GM23248 (cell line): ENCODE results near the gene IQSEC3. TPM values are rescaled to one million over a fixed set of nuclear protein-coding genes. Genes with fewer than 3 reads are reported as not detected.
A peak's percentile ranks its signal among the peaks of the same experiment; 100 is the strongest.

Experiments used
- DNase-seq: peaks from one replicate; pipeline ENCODE4 v3.0.0-alpha.2; 2015
- H2AFZ ChIP-seq: fragments of 200-600 bp; sonication (generic); 2 replicates; pipeline ENCODE4 v1.6.1; 2016; ENCODE audit warnings: antibody characterized with exemption
- H3F3A ChIP-seq: fragments of 200-600 bp; sonication (generic); 2 replicates; pipeline ENCODE4 v1.6.1; 2016; ENCODE audit warnings: mild to moderate bottlenecking, antibody characterized with exemption, mixed run types; ENCODE audit not compliant: insufficient read depth
- H3K27ac ChIP-seq: fragments of 200-600 bp; sonication (generic); 2 replicates; pipeline ENCODE4 v1.5.1; 2016; ENCODE audit warnings: mild to moderate bottlenecking
- H3K27me3 ChIP-seq: fragments of 200-600 bp; sonication (generic); replicated peaks from 2 replicates; pipeline ENCODE4 v1.6.1; 2016; ENCODE audit warnings: mild to moderate bottlenecking; ENCODE audit not compliant: insufficient read depth
- H3K36me3 ChIP-seq: fragments of 200-600 bp; sonication (generic); 2 replicates; pipeline ENCODE4 v1.6.1; 2016; ENCODE audit warnings: low read depth, mild to moderate bottlenecking
- H3K4me1 ChIP-seq: fragments of 200-600 bp; sonication (generic); 2 replicates; pipeline ENCODE4 v1.6.1; 2016; ENCODE audit warnings: mild to moderate bottlenecking; ENCODE audit not compliant: insufficient read depth
- H3K4me2 ChIP-seq: fragments of 200-600 bp; sonication (generic); one replicate; pipeline ENCODE4 v1.6.1; 2016; ENCODE audit warnings: mild to moderate bottlenecking; ENCODE audit not compliant: unreplicated experiment
- H3K4me3 ChIP-seq: fragments of 200-600 bp; sonication (generic); 2 replicates; pipeline ENCODE4 v1.5.1; 2016; ENCODE audit warnings: mild to moderate bottlenecking
- H3K79me2 ChIP-seq: fragments of 200-600 bp; sonication (generic); 2 replicates; pipeline ENCODE4 v1.6.1; 2016; ENCODE audit warnings: mild to moderate bottlenecking; ENCODE audit not compliant: insufficient read depth
- H3K9ac ChIP-seq: fragments of 200-600 bp; sonication (generic); 2 replicates; pipeline ENCODE4 v1.6.1; 2016; ENCODE audit warnings: mild to moderate bottlenecking
- H3K9me2 ChIP-seq: fragments of 200-600 bp; sonication (generic); 2 replicates; pipeline ENCODE4 v1.6.1; 2016; ENCODE audit warnings: mixed run types, mild to moderate bottlenecking, moderate library complexity; ENCODE audit not compliant: insufficient read depth
- H3K9me3 ChIP-seq: fragments of 200-600 bp; sonication (generic); one replicate; pipeline ENCODE4 v1.6.1; 2017; ENCODE audit warnings: low read depth
- H4K20me1 ChIP-seq: fragments of 200-600 bp; sonication (generic); 2 replicates; pipeline ENCODE4 v1.6.0; 2016; ENCODE audit not compliant: insufficient read depth
- EZH2 ChIP-seq: fragments of 200-600 bp; sonication (generic); IDR thresholded peaks from 2 replicates; pipeline ENCODE4 v1.6.1; 2018; ENCODE audit warnings: antibody characterized with exemption, mild to moderate bottlenecking; ENCODE audit not compliant: insufficient read depth, poor library complexity, severe bottlenecking
- EZH2phosphoT487 ChIP-seq: fragments of 200-600 bp; sonication (generic); IDR thresholded peaks from 2 replicates; pipeline ENCODE4 v1.6.1; 2018; ENCODE audit warnings: antibody characterized with exemption, moderate library complexity, mild to moderate bottlenecking, low read depth; ENCODE audit not compliant: insufficient read depth
- WGBS, 2 experiments: methylation state at CpG; one replicate each; pipeline ENCODE4 v1.1.6; 2015 to 2017; ENCODE audit warnings: low lambda C conversion rate in 2 of 2, low coverage in 1 of 2; ENCODE audit errors: missing lambda C conversion rate in 2 of 2; 5-methylcytosine and 5-hydroxymethylcytosine counted together
- in situ Hi-C: fragments of 300-500 bp; cut with MboI; formaldehyde crosslinking; loops from 2 replicates; pipeline ENCODE4 v1.15.0; 2020
- polyA plus RNA-seq: library from polyadenylated mRNA; unstranded; fragments of >200 nt; fragmentation: Nextera tagmentation; extraction: Ambion mirVana; gene quantifications from 2 replicates; pipeline ENCODE4 v1.2.1, GENCODE V29; 2016
- total RNA-seq: library from RNA; depleted of rRNA; stranded (reverse); fragments of >200 nt; shearing (Covaris generic); gene quantifications from 2 replicates; pipeline ENCODE4 v1.2.3, GENCODE V29; 2014

Gene IQSEC3
- total and polyA plus RNA-seq, 2 experiments from 2014 or later: not detected

GRCh38 chr12:188910-189621 lies 122.5 kb downstream of the IQSEC3 start:
- Histone ChIP-seq H3K4me3 (peak overlapping the region; percentile 70), H3K79me2 (no peaks in the 10 kb centered on the region), H3K9me2 (no peaks in the 10 kb centered on the region), H3K4me1 (no peaks in the 10 kb centered on the region), H3K4me2 (peak overlapping the region; percentile 75), H4K20me1 (no peaks in the 10 kb centered on the region), H3K9ac (peak overlapping the region; percentile 30; the same call in 1 of the 2 replicates), H2AFZ (peak overlapping the region; percentile 83), H3F3A (no peaks in the 10 kb centered on the region), H3K9me3 (no peaks in the 10 kb centered on the region), H3K36me3 (no peaks in the 10 kb centered on the region), H3K27ac (no peak overlapping the region), H3K27me3 (peaks cover 35% of the 10 kb centered on the region)
- peak; percentile 81 for DNase-seq
- in situ Hi-C loops: no loop called here
- WGBS, 2 experiments: 5 to 7% methylated on average over 32 to 39 of the region's 52 CpGs
- TF ChIP-seq EZH2phosphoT487: no peak
- no peak for TF ChIP-seq EZH2

DNA sequence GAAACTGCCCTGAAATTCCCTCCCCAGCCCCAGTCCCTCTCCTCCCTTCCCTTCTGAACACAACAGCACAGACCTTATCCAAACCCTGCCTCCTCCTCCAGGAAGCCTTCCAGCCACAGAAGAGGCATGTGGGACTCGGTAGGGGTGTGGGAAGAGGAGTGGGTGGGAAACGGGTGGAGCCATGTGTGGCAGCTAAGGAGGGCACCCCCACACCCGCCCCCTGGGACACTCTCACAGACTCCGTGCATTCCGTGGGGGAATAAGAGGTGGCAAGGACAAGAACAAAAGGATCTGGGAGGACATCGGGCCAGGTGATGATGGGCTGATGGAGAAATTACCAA lies 123.0 kb downstream of the IQSEC3 start:
- WGBS, 2 experiments: 37% methylated on average over 6 of the region's 6 CpGs
- peak overlapping the region; percentile 75 for H3K4me2 ChIP-seq

DNA sequence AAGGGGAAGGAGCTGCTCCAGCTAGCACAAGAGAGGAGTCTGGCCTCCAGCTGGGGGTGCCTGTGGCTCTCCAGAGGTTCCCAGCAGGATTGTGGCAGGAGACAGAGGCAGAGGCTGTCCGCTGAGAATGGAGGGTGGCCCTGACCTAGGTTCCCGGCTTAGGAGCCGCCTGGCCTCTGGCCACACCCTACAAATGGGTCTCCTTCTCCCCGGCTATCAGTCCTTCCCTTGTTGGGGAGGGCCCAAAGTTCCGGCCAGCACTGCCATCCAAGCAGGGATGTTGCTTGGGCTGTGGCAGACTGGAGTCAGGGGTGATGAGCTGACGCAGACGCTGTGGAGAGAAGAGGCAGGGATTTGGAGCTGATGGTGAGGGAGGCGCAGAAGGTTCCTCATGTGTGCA lies 124.3 kb downstream of the IQSEC3 start:
- no peak for DNase-seq
- TF ChIP-seq EZH2 (no peak), EZH2phosphoT487 (no peak)
- no peak overlapping the region for H3K9ac ChIP-seq
- H3K27ac ChIP-seq: no peak overlapping the region
- no peaks in the 10 kb centered on the region for H4K20me1 ChIP-seq
- WGBS, 2 experiments: 63 to 70% methylated on average over 8 of the region's 8 CpGs
- peaks cover 40% of the 10 kb centered on the region for H3K27me3 ChIP-seq
- H3K4me1 ChIP-seq: no peaks in the 10 kb centered on the region
- H3K36me3 ChIP-seq: no peaks in the 10 kb centered on the region
- no peaks in the 10 kb centered on the region for H3K9me3 ChIP-seq
- H3K79me2 ChIP-seq: no peaks in the 10 kb centered on the region
- no peaks in the 10 kb centered on the region for H3K9me2 ChIP-seq
- no peak overlapping the region for H3K4me3 ChIP-seq
- in situ Hi-C loops: no loop called here
- H2AFZ ChIP-seq: no peak overlapping the region
- no peaks in the 10 kb centered on the region for H3F3A ChIP-seq
- H3K4me2 ChIP-seq: no peak overlapping the region

More for the DNA sequence above, 123.0 kb downstream of the IQSEC3 start:
- TF ChIP-seq EZH2 (no peak), EZH2phosphoT487 (no peak)
- H3K9me3 ChIP-seq: no peaks in the 10 kb centered on the region
- H2AFZ ChIP-seq: no peak overlapping the region
- H3K27ac ChIP-seq: no peak overlapping the region
- H3F3A ChIP-seq: no peaks in the 10 kb centered on the region
- no peak for DNase-seq
- in situ Hi-C loops: no loop called here
- H3K27me3 ChIP-seq: peaks cover 40% of the 10 kb centered on the region
- H3K9ac ChIP-seq: no peak overlapping the region
- no peaks in the 10 kb centered on the region for H4K20me1 ChIP-seq
- no peaks in the 10 kb centered on the region for H3K9me2 ChIP-seq
- peak overlapping the region; percentile 70; the same call in 1 of the 2 replicates for H3K4me3 ChIP-seq
- H3K4me1 ChIP-seq: no peaks in the 10 kb centered on the region
- H3K36me3 ChIP-seq: no peaks in the 10 kb centered on the region
- no peaks in the 10 kb centered on the region for H3K79me2 ChIP-seq

DNA sequence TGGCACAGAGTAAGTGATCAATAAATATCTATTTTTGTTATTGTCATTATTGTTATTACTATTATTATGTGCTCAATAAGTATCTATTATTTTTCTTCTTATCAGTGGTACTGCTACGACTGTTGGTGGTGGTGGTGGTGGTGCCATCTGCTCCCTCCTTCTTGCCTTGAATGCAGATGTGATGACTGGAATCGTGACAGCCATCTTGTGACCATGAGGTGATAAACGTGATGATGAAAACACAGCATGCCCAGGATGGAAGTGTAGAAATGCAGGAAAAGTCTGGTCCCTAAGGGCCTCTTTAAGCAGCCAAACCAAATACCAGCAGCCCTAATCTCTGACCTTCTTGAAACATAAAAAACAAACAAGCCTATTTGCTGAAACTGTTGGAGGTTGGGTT lies 125.0 kb downstream of the IQSEC3 start:
- H3K36me3 ChIP-seq: no peaks in the 10 kb centered on the region
- H3K9ac ChIP-seq: no peak overlapping the region
- H3K4me2 ChIP-seq: no peak overlapping the region
- H3K27ac ChIP-seq: no peak overlapping the region
- H3K27me3 ChIP-seq: peaks cover 40% of the 10 kb centered on the region
- in situ Hi-C loops: no loop called here
- WGBS, 2 experiments: 26 to 28% methylated on average over 3 of the region's 3 CpGs
- no peak for TF ChIP-seq EZH2phosphoT487
- no peak for TF ChIP-seq EZH2
- H3K4me3 ChIP-seq: no peak overlapping the region
- H3F3A ChIP-seq: no peaks in the 10 kb centered on the region
- no peaks in the 10 kb centered on the region for H4K20me1 ChIP-seq
- no peak overlapping the region for H2AFZ ChIP-seq
- no peak for DNase-seq
- no peaks in the 10 kb centered on the region for H3K9me2 ChIP-seq
- H3K4me1 ChIP-seq: no peaks in the 10 kb centered on the region
- no peaks in the 10 kb centered on the region for H3K9me3 ChIP-seq
- no peaks in the 10 kb centered on the region for H3K79me2 ChIP-seq

DNA sequence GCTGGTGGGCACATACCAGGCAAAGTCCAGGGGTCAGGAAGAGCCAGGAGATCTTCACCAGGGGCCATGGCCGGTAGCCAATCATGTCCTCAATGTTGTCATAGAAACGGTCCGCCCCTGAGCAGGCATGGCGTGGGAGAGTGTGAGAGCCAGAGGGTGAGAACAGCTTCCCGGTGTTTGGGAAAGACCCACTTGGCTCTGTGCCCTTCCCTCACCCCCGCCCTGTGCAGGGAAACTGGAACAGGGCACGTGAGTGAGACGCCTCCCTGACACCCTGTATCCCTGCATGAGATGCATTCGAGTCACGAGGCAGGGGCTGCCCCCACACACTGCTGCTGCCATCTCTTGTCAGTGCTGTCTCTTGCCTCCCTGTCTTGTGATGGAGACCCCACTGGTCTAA lies 126.7 kb downstream of the IQSEC3 start:
- Histone ChIP-seq H3K4me3 (no peak overlapping the region), H3K4me2 (no peak overlapping the region), H2AFZ (no peak overlapping the region), H3K27me3 (peaks cover 40% of the 10 kb centered on the region), H3K27ac (no peak overlapping the region), H4K20me1 (no peaks in the 10 kb centered on the region), H3K9me2 (no peaks in the 10 kb centered on the region), H3F3A (no peaks in the 10 kb centered on the region), H3K4me1 (no peaks in the 10 kb centered on the region), H3K36me3 (no peaks in the 10 kb centered on the region), H3K9me3 (no peaks in the 10 kb centered on the region), H3K79me2 (no peaks in the 10 kb centered on the region), H3K9ac (no peak overlapping the region)
- in situ Hi-C loops: no loop called here
- 24 to 32% methylated on average over 10 of the region's 10 CpGs for WGBS, 2 experiments
- no peak for TF ChIP-seq EZH2
- no peak for DNase-seq
